ENCODE measurements around the gene ABCB8. TPM values are rescaled to one million over a fixed set of nuclear protein-coding genes. Genes with fewer than 3 reads are reported as not detected.

The ABCB8 gene
- total and polyA plus RNA-seq, 9 donors: 6.1 to 45.2 (median 26.3) TPM

GRCh38 chr7:151012911-151013347, 15.3 kb upstream of the ABCB8 start:
- TF ChIP-seq POLR2A (IDR thresholded peaks at IDR 0.05): no peak
- TF ChIP-seq, protein P1, sequence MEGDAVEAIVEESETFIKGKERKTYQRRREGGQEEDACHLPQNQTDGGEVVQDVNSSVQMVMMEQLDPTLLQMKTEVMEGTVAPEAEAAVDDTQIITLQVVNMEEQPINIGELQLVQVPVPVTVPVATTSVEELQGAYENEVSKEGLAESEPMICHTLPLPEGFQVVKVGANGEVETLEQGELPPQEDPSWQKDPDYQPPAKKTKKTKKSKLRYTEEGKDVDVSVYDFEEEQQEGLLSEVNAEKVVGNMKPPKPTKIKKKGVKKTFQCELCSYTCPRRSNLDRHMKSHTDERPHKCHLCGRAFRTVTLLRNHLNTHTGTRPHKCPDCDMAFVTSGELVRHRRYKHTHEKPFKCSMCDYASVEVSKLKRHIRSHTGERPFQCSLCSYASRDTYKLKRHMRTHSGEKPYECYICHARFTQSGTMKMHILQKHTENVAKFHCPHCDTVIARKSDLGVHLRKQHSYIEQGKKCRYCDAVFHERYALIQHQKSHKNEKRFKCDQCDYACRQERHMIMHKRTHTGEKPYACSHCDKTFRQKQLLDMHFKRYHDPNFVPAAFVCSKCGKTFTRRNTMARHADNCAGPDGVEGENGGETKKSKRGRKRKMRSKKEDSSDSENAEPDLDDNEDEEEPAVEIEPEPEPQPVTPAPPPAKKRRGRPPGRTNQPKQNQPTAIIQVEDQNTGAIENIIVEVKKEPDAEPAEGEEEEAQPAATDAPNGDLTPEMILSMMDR (IDR thresholded peaks at IDR 0.05): no peak
- TF ChIP-seq EP300 (IDR thresholded peaks at IDR 0.05): no peak
- no peak overlapping the region for H3K4me3 ChIP-seq
- no peak overlapping the region for H3K27ac ChIP-seq
- H3K27me3 ChIP-seq: no peaks in the 10 kb centered on the region
- no peaks in the 10 kb centered on the region for H3K36me3 ChIP-seq
- peaks cover 5% of the 10 kb centered on the region for H3K4me1 ChIP-seq (ENCODE audit: insufficient read depth)
- intact Hi-C loops (cut with DNase I): loop anchor here in 3 of 4 donors (5.0 to 10.0 kb wide), 2 partner anchors 102 to 116 kb away; no protein-coding TSS in a partner anchor
- no peak for DNase-seq
- 52 to 55% (median 53%) methylated on average over 22 to 23 of the region's 23 CpGs for WGBS, 3 donors
- H3K9me3 ChIP-seq: no peaks in the 10 kb centered on the region

DNA sequence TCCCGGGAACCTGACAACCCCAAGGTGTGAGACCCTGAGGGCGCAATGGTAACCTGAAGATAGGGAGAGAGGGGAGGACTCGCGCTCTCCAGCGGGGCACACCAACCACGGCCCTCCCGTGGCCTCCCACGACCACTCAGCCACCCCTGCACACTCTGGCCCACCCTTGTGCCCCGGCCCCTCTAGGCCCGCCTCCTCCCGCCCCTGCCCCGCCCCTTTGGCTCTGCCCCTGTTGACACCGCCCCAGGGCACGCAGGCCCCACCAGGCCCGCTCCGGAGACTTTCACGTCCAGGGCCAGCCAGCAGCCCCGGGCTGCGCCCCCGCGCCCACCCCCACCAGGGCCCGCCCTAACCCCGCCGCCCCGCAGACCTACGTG, 14.9 kb upstream of the ABCB8 start:
- WGBS, 3 donors: 25 to 34% (median 33%) methylated on average over 19 to 26 of the region's 26 CpGs
- H3K4me3 ChIP-seq: no peak overlapping the region
- TF ChIP-seq, protein P1 (IDR thresholded peaks at IDR 0.05): no peak
- no peak for TF ChIP-seq POLR2A (IDR thresholded peaks at IDR 0.05)
- TF ChIP-seq EP300 (IDR thresholded peaks at IDR 0.05): no peak
- H3K4me1 ChIP-seq (ENCODE audit: insufficient read depth): peaks cover 7% of the 10 kb centered on the region
- no peaks in the 10 kb centered on the region for H3K9me3 ChIP-seq
- peak in 1 of 5 donors; percentile 24 for DNase-seq
- intact Hi-C loops (cut with DNase I): loop anchor here in 3 of 4 donors (5.0 to 10.0 kb wide), 2 partner anchors 101 to 116 kb away; no protein-coding TSS in a partner anchor
- no peaks in the 10 kb centered on the region for H3K36me3 ChIP-seq
- H3K27ac ChIP-seq: no peak overlapping the region
- no peaks in the 10 kb centered on the region for H3K27me3 ChIP-seq

DNA sequence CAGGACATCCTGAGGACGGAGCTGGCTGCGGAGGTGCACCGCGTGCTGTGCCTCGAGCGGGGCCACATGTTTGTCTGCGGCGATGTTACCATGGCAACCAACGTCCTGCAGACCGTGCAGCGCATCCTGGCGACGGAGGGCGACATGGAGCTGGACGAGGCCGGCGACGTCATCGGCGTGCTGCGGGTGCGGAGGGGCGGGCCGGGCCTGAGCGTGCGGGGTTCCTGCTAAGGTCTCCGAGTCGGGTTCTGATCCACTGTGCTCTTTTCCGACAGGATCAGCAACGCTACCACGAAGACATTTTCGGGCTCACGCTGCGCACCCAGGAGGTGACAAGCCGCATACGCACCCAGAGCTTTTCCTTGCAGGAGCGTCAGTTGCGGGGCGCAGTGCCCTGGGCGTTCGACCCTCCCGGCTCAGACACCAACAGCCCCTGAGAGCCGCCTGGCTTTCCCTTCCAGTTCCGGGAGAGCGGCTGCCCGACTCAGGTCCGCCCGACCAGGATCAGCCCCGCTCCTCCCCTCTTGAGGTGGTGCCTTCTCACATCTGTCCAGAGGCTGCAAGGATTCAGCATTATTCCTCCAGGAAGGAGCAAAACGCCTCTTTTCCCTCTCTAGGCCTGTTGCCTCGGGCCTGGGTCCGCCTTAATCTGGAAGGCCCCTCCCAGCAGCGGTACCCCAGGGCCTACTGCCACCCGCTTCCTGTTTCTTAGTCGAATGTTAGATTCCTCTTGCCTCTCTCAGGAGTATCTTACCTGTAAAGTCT, 14.3 kb upstream of the ABCB8 start:
- H3K27me3 ChIP-seq: no peaks in the 10 kb centered on the region
- peak in 1 of 5 donors; percentile 44 for DNase-seq
- intact Hi-C loops (cut with DNase I): loop anchor here in 3 of 4 donors (5.0 to 10.0 kb wide), 2 partner anchors 101 to 117 kb away; no protein-coding TSS in a partner anchor
- no peak overlapping the region for H3K4me3 ChIP-seq
- no peaks in the 10 kb centered on the region for H3K9me3 ChIP-seq
- H3K36me3 ChIP-seq: no peaks in the 10 kb centered on the region
- H3K4me1 ChIP-seq (ENCODE audit: insufficient read depth): peaks cover 6% of the 10 kb centered on the region
- WGBS, 3 donors: 35 to 51% (median 48%) methylated on average over 54 to 55 of the region's 55 CpGs
- TF ChIP-seq POLR2A (IDR thresholded peaks at IDR 0.05) (no peak), EP300 (IDR thresholded peaks at IDR 0.05) (no peak)
- TF ChIP-seq, protein P1 (IDR thresholded peaks at IDR 0.05): no peak
- no peak overlapping the region for H3K27ac ChIP-seq

DNA sequence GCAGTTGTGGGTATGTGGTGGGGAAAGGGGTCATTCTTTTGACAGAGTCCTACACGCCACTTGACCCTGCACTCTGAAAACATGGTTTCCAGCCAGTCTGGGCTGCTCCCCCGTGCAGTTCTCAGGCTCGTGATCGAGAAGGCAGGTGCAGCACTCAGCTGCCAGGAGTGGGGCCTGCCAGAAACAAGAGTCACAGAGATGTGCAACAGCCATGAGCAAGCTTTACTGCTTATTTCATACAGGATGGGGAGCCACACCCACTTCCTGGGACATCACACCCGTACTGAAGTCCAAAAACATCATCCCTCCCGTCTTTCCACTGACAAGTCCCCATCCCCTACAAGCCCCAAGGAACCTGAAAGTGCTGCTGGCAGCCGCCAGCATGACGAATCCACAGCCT, 13.3 kb upstream of the ABCB8 start:
- H3K4me3 ChIP-seq: no peak overlapping the region
- H3K4me1 ChIP-seq (ENCODE audit: insufficient read depth): peaks cover 6% of the 10 kb centered on the region
- intact Hi-C loops (cut with DNase I): loop anchor here in 3 of 4 donors (5.0 to 10.0 kb wide), 3 partner anchors 53 to 118 kb away; no protein-coding TSS in a partner anchor
- TF ChIP-seq, protein P1 (IDR thresholded peaks at IDR 0.05): no peak
- TF ChIP-seq EP300 (IDR thresholded peaks at IDR 0.05) (no peak), POLR2A (IDR thresholded peaks at IDR 0.05) (no peak)
- DNase-seq: no peak
- H3K27ac ChIP-seq: no peak overlapping the region
- no peaks in the 10 kb centered on the region for H3K27me3 ChIP-seq
- H3K9me3 ChIP-seq: no peaks in the 10 kb centered on the region
- 69 to 71% (median 71%) methylated on average over 8 of the region's 8 CpGs for WGBS, 3 donors
- H3K36me3 ChIP-seq: no peaks in the 10 kb centered on the region
